ENCODE measurements around the gene SH3YL1.

DNA sequence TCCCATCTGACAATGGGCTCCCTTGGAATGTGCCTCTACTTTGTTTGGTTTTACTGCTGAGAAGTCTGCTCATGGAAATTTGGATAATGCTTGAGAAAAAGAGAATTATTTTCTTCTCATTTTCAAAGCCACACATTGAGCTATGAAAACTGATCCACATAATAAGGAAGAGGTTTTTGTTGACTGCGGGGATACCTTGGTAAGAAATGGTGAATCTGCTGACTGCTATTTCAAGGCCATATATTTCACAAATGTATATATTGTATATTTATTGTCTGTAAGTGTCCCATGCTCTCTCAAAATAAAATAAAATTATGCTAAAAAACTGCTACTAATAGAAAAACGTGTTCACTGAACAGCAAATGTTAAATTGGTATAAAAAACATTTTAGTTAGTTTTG, 15.1 kb downstream of the SH3YL1 start:
- TF ChIP-seq, protein P1, sequence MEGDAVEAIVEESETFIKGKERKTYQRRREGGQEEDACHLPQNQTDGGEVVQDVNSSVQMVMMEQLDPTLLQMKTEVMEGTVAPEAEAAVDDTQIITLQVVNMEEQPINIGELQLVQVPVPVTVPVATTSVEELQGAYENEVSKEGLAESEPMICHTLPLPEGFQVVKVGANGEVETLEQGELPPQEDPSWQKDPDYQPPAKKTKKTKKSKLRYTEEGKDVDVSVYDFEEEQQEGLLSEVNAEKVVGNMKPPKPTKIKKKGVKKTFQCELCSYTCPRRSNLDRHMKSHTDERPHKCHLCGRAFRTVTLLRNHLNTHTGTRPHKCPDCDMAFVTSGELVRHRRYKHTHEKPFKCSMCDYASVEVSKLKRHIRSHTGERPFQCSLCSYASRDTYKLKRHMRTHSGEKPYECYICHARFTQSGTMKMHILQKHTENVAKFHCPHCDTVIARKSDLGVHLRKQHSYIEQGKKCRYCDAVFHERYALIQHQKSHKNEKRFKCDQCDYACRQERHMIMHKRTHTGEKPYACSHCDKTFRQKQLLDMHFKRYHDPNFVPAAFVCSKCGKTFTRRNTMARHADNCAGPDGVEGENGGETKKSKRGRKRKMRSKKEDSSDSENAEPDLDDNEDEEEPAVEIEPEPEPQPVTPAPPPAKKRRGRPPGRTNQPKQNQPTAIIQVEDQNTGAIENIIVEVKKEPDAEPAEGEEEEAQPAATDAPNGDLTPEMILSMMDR (IDR thresholded peaks at IDR 0.05): no peak
- no peak for TF ChIP-seq POLR2A (IDR thresholded peaks at IDR 0.05)
- TF ChIP-seq POLR2AphosphoS5 (IDR thresholded peaks at IDR 0.05): no peak

Data from breast epithelium (tissue), 3 donors.